ENCODE data around the gene TAF4.
"Not testable (repeated sequence)": the region's sequence is repeated elsewhere in the genome, so short reads cannot be mapped to it uniquely, and the experiment has no call there.

Gene TAF4

DNA sequence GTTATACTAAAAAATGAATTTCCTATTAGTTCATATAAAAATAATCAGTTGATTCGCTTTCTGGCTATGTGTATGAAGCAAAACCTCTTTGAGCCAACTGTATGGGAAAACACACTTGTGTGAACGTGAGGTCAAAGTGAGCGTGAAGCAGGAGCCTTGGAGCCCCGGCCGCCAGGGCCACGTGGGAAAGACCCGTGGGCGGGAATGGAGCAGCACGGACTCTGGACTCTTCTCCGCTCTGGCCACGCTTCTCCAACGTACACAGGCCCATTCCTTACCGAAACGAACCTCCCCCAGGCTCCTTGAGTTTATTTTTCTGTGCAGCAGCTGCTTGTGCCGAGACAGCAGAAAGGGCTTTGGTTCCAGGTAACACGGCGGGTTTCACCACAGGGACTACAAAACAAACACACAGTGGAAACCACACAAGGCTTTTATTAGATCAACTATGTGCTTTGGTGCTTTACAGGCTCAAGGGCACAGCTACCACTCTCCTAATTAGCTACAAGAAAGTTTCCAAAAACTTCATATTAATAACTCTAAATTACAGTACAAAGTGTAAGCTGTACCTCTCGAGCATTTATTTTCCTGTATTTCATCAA is 62.7 kb downstream of the TAF4 start:
- DNase-seq (ENCODE audit: low read depth, low spot score) = peak; percentile 33

DNA sequence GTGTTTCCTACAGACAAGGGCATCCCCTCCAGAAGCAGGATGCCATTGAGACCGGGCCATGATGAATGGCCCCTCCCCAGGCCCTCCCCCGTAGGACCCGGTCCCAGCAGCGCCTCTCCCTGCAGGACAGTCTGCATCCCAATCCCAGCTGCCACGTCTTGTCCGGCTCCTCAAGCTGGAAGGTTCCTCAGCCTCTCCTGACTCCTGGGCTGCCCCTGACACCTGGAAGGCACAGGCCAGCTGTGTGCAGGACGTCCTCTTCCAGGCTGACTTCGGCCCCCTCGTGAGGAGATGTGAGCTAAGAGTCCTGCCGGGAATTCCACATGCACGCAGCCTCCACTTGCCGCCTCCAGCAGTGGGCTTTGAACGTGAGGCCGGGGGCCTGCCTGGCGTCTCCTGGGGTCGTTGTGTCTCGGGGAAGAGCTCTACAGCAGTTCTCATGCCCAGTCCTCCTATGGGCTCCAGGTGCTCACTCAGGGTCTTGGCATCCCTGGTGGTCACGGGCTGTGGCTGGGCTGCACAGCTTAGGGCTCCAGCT is 64.4 kb downstream of the TAF4 start:
- no peak for DNase-seq (ENCODE audit: low read depth, low spot score)

DNA sequence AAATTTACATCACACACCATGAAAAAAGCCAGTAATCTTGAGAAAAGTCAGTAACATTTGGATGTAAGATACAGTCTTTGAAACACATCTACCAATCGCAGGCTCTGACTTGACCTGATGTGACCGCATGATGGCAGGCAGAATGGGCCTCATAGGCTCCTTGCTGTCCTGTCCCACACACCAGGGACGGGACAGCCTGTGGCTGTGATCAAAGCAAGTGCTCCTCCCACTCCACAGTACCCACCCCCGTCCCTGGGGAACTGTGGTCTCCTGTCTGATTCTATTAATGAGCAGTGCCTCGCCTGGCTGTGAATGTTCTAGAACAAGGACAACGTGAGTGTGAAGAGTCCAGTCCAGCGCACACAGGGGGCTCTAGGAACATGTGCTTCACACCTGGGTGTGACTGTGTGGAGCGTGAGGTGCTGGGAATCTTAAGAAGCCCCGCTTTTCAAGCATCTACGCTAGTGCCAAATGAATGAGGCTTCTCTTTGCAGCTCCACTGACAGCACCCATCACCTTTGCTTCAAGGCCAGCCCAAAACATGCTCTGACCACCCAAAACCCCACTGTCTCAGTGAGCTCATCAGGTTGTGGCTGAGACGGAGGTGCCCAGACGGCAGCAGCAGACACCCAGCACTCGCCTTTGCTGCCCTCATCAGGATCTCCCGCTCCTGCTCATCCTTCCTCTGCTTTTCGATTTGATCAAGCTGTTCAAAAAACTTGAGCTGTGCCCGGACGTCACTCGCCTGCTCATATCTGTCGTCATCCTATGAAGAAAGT is 67.1 kb downstream of the TAF4 start:
- DNase-seq (ENCODE audit: low read depth, low spot score) = no peak

DNA sequence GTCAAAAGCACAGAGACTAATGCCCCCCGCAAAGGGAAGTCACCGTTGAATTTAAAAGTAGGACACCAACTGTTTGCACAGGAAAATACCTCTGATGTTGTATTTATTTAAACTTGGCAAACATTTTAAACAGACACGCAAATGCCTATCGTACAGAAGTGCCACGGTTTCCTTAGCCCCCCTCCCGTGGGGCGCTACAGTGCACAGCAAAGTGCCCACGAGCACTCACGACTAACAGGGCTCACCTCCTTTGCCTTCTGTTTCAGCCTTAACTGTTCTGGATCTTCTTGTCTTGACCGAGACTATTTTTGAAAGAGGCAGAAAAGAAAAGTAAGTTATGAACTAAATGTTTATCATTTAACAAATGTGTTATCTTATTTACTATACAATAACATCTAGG is 67.8 kb downstream of the TAF4 start:
- DNase-seq (ENCODE audit: low read depth, low spot score) = no peak

DNA sequence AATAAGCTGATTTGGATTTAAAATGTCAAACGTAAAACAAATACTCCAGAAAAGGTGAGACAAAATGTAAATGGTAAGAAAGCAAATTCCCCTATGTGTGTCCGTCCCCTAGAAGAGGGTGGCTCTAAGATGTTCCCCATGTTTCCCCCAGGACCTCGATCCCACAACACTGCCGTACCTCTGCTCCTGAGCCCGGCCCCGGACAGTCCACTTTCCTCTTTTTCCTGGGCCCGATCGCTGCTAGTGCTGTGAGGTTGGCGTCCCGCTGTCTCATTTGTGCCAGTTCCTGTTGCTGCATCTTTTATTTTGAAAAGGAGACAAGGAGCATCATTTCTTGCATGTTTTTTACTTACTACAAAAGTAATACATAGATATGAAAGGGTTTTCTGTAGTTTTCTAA is 68.3 kb downstream of the TAF4 start:
- no peak for DNase-seq (ENCODE audit: low read depth, low spot score)

DNA sequence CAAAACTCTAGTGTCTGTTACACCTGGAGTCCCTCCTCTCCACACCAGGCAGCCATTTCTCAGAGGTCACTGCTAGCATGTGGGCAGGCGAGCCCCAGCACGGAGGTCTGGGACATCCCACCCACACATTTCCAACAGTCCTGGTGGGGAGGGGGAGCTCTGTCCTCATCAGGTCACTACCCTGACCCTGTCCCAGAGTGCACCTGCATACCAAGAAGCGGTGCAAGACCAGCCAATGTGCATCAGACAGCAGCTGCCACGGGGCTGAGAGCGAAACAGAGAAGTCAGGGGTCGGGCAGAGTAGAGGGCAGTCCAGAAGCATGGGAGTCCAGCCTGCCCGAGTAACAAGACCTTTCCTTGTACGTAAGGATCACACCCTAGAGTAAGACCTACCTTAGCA is 71.1 kb downstream of the TAF4 start:
- DNase-seq (ENCODE audit: low read depth, low spot score) = no peak

DNA sequence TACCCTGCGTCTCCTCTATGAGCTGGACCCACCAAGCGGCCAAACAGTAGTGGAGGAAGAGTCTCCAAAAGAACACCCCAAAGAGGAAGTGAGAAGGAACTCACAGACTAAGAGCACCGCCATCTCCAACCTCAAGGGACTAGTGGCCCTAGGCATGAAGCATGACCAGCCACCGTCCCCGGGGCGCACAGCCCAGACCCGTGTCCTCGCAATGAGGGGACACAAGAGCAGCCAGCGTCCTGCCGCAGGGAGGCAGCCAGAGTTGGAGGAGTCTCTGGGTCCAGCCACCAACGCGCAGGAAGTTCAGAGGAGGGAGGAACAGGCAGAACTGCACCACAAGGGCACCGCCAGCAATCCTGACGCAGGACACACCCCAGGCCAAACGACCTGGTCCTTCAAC is 72.6 kb downstream of the TAF4 start:
- no peak for DNase-seq (ENCODE audit: low read depth, low spot score)

DNA sequence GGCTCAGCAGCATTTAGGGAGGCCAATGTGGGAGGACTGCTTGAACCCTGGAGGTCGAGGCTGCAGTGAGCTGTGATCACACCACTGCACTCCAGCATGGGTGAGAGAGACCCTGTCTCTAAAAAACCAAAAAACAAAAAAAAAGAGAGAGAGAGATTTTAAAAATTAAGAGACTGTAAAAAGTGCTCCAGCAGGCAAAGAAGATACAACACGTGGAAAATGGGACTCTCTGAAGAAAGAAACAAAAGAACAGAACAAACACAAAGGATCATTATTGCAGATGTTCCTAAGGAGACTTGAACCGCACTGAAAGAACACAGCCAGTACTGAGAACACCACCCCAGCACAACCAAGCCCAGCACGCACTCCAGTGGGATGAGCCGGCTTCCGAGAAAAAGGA is 74.2 kb downstream of the TAF4 start:
- DNase-seq (ENCODE audit: low read depth, low spot score) = no peak

DNA sequence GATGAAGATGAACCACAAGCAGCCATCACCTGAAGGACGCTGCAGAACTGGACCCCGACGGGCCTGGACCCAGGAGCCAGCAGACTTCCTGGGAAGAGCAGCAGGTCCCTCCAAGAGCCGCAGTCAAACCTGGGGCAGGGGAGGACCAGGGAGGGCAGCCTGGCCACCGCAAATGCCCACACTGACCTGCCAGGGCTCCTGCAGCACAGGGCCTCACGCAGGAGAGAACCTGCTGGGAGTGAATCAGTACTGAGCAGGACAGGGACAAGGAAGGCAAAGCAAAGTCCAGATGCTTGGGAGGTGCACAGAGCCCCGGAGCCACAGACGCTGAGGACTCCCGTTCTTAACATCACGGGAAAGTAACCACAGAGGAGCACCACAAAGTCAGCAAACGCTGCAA is 75.2 kb downstream of the TAF4 start:
- no peak for DNase-seq (ENCODE audit: low read depth, low spot score)

DNA sequence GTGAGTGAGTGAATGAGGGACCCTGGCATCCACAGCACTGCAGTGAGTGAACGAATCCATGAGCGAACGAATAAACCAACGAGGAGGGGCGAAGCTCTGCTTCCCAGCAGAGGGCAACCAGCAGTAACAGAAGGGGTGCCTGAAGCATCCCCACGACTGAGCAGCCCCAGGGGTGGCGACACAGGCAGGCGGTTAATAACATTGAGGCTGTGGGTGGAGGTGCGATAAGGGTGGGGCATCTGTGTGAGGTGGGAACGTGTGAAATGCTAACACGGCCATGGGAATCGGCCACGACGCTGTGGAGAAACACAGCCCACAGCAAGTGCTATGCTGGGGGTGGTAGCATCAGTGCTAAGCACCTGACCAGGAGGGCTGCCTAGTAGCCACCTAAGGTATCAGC is 75.9 kb downstream of the TAF4 start:
- no peak for DNase-seq (ENCODE audit: low read depth, low spot score)

DNA sequence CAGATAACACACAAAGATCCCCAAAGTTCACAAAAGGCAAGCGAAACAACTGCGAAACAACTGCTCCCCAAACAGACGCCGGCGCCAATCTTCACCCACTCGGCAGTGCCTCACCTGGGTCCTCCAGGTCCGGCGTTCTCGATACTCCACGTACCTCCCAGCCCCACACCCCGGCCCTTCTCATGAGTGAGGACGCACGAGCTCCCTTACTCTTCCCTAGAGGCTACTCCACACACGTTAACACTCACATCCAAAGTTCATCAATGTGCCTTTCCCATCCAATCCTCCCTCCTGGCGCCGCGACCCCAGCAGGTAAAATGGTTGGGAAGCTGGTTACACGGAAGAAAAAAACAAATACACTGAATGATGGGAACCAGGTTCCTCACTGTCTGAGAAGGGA is 77.0 kb downstream of the TAF4 start:
- DNase-seq (ENCODE audit: low read depth, low spot score) = no peak

DNA sequence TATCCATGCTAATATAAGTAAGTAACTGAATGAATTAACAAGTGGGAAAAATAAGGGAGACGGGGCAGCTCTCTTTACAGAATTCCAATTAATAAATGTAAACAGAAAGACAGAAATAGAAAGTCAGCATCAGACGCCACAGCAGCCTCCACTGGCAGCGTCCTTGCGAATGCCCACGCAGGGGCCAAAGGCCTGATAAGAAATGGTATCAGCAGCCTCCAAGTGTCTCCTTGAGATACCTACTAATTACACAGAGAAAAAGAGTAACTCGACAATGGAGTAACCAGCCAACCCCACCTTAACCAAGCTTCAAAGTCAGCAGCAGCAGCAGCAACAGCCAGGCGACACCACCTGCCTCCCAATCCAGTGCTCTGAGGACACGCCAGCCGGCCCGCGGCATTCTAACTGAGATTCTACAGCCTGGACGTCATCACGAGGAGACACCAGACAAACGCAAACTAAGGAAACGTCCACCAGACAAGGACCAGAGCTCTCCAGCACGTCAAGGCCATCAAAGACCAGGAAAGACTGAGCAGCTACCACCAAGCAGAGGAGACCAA is 78.8 kb downstream of the TAF4 start:
- no peak for DNase-seq (ENCODE audit: low read depth, low spot score)

DNA sequence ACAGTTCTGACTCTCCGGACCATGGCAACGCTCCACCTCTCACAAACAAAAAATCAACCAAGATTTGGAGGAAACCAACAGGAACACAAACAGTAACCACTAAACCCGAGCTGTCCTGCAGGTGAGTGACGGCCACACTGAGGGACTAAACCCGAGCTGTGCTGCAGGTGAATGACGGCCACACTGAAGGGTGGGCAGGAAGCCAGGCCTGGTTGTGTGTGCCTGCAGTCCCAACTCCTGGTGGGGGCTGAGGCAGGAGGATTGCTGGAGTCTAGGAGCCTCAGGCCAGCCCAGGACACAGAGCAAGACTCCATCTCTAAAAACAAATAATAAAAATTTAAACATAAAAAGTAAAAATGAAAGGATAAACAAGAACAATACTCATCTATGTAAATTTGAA is 80.6 kb downstream of the TAF4 start:
- no peak for DNase-seq (ENCODE audit: low read depth, low spot score)

DNA sequence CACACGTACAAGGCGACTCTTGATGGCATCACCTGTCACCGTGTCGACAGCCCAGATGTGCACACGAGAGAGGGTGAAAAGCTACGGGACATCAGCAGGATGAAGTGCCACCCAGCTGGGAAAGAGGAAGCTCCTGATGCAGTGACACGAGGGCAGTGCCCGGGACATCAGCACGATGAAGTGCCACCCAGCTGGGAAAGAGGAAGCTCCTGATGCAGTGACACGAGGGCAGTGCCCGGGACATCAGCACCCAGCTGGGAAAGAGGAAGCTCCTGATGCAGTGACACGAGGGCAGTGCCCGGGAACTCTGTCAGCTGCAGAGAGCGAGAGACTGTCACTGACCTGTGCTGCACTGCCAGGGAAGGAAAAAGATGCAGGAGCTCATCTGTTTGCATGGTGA is 81.2 kb downstream of the TAF4 start:
- DNase-seq (ENCODE audit: low read depth, low spot score) = not testable (repeated sequence)

DNA sequence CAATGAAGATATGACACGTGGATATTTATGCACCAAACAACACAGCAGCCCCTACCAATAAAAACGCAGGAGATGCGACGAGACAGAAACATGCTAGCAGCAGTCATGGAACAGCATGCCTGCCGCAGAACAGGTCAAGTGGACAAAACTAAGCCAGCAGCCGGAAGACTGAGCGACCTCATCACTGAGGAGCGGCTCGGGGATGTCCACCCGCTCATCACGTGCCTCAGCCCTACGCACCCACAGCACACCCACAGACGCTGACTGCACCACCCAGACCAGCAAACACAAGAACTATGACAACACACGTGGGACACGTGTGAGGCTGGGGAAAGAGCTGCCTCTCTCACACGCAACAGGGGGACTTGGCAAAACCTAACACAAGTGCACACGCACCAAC is 81.7 kb downstream of the TAF4 start:
- no peak for DNase-seq (ENCODE audit: low read depth, low spot score)

DNA sequence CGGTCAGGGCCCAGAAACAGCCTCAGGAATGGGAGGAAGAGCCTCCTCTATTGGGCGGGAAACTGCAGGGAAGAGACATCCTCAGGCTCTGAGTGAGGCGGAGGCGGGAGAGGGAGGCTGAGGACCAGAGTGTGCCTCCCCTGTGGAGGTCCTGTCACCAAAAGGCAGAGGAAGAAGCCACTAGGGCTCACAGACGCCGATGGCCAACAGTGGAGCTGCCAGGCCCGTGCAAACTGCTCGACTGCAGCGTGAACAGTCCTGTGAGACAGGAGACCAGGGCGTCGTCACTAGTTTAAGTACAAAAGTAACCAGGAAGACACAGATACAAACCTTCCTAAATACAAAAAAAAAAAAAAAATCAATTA is 82.7 kb downstream of the TAF4 start:
- no peak for DNase-seq (ENCODE audit: low read depth, low spot score)

DNA sequence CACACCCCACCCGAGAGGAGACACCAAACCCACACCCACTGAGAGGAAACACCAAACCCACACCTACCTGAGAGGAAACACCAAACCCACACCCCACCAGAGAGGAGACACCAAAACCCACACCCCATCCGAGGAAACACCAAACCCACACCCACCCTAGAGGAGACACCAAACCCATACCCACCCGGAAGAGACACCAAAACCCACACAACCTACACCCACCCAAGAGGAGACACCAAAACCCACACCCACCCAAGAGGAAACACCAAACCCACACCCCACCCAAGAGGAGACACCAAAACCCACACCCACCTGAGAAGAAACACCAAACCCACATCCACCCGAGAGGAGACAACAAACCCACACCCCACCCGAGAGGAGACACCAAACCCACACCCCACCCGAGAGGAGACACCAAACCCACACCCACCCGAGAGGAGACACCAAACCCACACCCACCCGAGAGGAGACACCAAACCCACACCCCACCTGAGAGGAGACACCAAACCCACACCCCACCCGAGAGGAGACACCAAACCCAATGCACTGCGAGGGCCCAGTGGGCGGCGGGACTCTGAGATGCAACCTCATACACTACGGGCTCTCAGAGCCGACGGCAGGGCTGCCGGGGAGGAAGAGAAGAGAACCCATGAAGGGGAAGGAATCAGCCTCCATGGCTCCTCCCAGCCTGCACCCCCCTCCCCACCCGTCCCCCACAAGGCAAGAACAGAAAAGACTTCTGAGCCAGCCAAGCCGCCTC is 83.3 kb downstream of the TAF4 start:
- no peak for DNase-seq (ENCODE audit: low read depth, low spot score)

DNA sequence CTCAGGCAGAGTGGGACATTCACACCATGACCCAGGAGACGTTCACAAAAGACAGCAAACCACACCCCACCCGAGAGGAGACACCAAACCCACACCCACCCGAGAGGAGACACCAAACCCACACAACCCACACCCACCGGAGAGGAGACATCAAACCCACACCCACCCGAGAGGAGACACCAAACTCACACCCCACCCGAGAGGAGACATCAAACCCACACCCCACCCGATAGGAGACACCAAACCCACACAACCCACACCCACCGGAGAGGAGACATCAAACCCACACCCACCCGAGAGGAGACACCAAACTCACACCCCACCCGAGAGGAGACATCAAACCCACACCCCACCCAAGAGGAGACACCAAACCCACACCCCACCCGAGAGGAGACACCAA is 84.0 kb downstream of the TAF4 start:
- not testable (repeated sequence) for DNase-seq (ENCODE audit: low read depth, low spot score)

DNA sequence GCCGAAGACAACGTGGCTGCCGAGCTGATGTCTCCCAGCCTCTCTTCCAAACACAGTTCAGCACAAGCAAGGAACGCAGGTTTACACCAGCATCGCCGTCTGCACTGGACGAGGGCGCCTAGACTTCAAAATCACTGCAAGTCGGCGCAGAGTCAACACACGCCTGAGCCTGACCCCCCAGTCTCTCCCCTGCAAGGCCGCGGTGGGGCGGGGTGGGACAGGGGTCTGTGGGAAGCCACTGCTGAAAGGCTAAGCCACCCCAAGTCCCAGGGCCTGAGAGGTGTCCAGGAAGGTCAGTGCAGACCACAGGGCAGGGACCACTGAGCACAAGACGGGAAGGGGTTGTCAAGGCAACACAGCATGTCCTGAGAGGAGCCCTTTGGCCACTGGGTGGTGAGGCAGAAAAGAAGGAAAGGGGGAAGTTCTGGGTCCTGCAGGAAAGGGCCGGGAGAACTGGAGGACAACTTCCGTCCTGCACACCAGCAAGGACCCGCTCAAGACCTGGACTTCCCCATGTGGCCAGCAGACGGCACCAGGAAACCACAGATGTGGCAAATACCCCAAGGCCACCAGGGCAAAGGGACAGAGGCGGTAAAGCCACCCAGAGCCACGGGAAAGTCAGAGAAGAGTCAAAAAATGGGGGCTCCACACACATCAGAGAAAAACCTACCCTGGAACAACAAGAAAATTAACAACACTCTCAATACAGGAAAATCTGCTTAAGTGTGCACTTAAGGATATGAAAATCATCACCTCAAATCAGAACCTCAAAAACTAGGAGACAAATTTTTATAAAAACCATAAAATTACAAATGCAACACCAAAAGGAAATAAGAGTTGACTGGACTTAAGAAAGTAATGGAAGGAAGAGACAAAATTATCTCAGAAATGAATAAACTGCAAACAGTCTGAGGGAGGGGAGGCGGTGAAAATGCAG is 84.8 kb downstream of the TAF4 start:
- DNase-seq (ENCODE audit: low read depth, low spot score) = peak; percentile 51

DNA sequence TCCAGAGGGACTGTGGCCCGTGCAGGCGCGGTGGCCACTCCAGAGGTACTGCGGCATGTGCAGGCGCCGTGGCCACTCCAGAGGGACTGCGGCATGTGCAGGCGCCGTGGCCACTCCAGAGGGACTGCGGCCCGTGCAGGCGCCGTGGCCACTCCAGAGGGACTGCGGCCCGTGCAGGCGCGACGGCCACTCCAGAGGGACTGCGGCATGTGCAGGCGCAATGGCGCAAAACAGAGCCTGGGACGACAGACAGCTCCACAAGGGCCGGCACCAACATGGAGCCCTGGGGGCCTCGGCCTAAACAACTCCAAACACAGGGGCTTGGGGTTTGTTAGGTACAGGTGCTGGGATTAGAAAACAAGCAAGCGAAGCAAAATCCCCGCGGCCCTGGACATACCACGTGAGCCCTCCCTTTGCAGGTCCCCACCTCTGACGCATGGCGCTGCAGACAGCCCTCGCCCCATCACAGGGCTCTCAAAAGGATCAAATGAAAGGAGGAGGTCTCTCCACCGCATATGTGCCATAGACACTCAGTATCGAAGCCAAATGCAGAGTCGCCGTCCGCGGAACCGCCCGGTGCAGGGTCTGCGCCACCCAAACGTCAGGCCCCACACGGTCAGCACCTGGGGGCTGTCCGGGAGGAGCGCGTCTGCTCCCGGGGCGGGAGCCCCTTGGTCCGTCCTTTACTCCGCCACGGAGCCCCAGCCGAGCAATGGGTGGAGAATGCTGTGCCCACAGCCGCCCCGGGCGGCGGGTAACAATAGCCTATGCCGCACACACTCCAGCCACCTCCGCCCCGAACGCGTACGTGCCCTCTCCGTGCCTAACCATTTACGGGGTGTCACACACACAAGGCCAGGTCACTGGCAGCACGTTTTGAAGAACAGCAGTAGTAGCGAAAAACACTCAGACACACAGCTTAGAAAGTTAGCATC is 85.7 kb downstream of the TAF4 start:
- DNase-seq (ENCODE audit: low read depth, low spot score) = no peak

Measured in astrocyte of the hippocampus (primary cell).